Keratinocyte (primary cell): ENCODE measurements around the gene VPS8. TPM values are rescaled to one million over a fixed set of nuclear protein-coding genes. Genes with fewer than 3 reads are reported as not detected.

Source experiments
- DNase-seq: peaks from one replicate; pipeline ENCODE4 v3.0.0-alpha.2; 2011; ENCODE audit warnings: low read depth, missing footprints, low spot score
- FAIRE-seq: peaks from 2 replicates; lab custom pipeline; 2011; peaks lifted over from hg19 to GRCh38; lab: Jason Lieb, UNC
- H2AFZ ChIP-seq: 2 replicates; pipeline ENCODE4 v1.6.0; 2012; ENCODE audit warnings: low read length, control low read depth, inconsistent platforms; ENCODE audit not compliant: control insufficient read depth
- H3K27ac ChIP-seq: 2 replicates; pipeline ENCODE4 v1.5.1; 2011; ENCODE audit warnings: low read length; ENCODE audit not compliant: control insufficient read depth, insufficient read depth
- H3K27me3 ChIP-seq: 3 replicates; pipeline ENCODE4 v1.6.0; 2011; ENCODE audit warnings: low read length; ENCODE audit not compliant: control insufficient read depth, insufficient read depth; ENCODE audit errors: extremely low read depth
- H3K36me3 ChIP-seq, 2 experiments: 2 replicates in 1 of 2; 3 replicates in 1 of 2; pipeline ENCODE4 v1.5.1; 2011; ENCODE audit warnings: low read length in 2 of 2, mild to moderate bottlenecking in 1 of 2; ENCODE audit not compliant: control insufficient read depth in 2 of 2, insufficient read depth in 2 of 2; ENCODE audit errors: extremely low read depth in 1 of 2
- H3K4me1 ChIP-seq: 3 replicates; pipeline ENCODE4 v1.5.1; 2011; ENCODE audit warnings: low read length; ENCODE audit not compliant: control insufficient read depth, insufficient read depth; ENCODE audit errors: extremely low read depth
- H3K4me2 ChIP-seq: 3 replicates; pipeline ENCODE4 v1.6.0; 2011; ENCODE audit warnings: low read depth, low read length; ENCODE audit not compliant: control insufficient read depth, insufficient read depth; ENCODE audit errors: extremely low read depth
- H3K4me3 ChIP-seq, 3 experiments: fragments of 200-600 bp in 1 of 3; sonication (generic) in 1 of 3; 2 replicates in 2 of 3; 3 replicates in 1 of 3; pipeline ENCODE4 v1.5.1; 2011 to 2016; ENCODE audit warnings: low read length in 3 of 3, mild to moderate bottlenecking in 3 of 3, control low read depth in 2 of 3, inconsistent platforms in 1 of 3, low read depth in 1 of 3, mixed read lengths in 1 of 3, mixed run types in 1 of 3, moderate library complexity in 1 of 3; ENCODE audit not compliant: control insufficient read depth in 2 of 3, insufficient read depth in 2 of 3; ENCODE audit errors: extremely low read depth in 1 of 3
- H3K79me2 ChIP-seq: 2 replicates; pipeline ENCODE4 v1.6.0; 2012; ENCODE audit warnings: low read length; ENCODE audit not compliant: control insufficient read depth, insufficient read depth
- H3K9ac ChIP-seq: 3 replicates; pipeline ENCODE4 v1.6.0; 2011; ENCODE audit warnings: low read length; ENCODE audit not compliant: control insufficient read depth, insufficient read depth; ENCODE audit errors: extremely low read depth
- H3K9me1 ChIP-seq: 3 replicates; pipeline ENCODE4 v1.6.0; 2011; ENCODE audit warnings: low read length; ENCODE audit not compliant: control insufficient read depth, insufficient read depth; ENCODE audit errors: extremely low read depth
- H3K9me3 ChIP-seq: 2 replicates; pipeline ENCODE4 v1.5.1; 2012; ENCODE audit warnings: low read depth, low read length; ENCODE audit not compliant: control insufficient read depth
- H4K20me1 ChIP-seq: 3 replicates; pipeline ENCODE4 v1.6.0; 2011; ENCODE audit warnings: low read length; ENCODE audit not compliant: control insufficient read depth, insufficient read depth; ENCODE audit errors: extremely low read depth
- CTCF ChIP-seq, 3 experiments: IDR thresholded peaks in 1 of 3; conservative IDR thresholded peaks in 1 of 3; optimal IDR thresholded peaks in 1 of 3; 2 replicates in 2 of 3; 3 replicates in 1 of 3; pipeline versions ENCODE3 to v1.5.1; 2011; ENCODE audit warnings: low read length in 3 of 3, mild to moderate bottlenecking in 3 of 3, moderate library complexity in 2 of 3, control low read depth in 1 of 3, inconsistent platforms in 1 of 3; ENCODE audit not compliant: insufficient read depth in 2 of 3; ENCODE audit errors: extremely low read depth in 1 of 3
- EZH2 ChIP-seq: IDR thresholded peaks from one replicate; pipeline ENCODE4 v1.6.1; 2012; ENCODE audit warnings: inconsistent platforms, mild to moderate bottlenecking, low read length, moderate library complexity
- dilution Hi-C: fragments of 300-500 bp; cut with MboI; formaldehyde crosslinking; loops from one replicate; pipeline ENCODE4 v1.7.0; 2020; ENCODE audit warnings: low sequenced_read_pairs; ENCODE audit not compliant: extremely low pct_ligation_motif_present
- polyA plus RNA-seq, 5 experiments: library from polyadenylated mRNA; depleted of rRNA in 3 of 5; stranded (reverse) in 3 of 5; stranded (forward) in 1 of 5; unstranded in 1 of 5; fragments of >200 nt; gene quantifications; 1 replicate in 1 of 5; 2 replicates in 3 of 5; 3 replicates in 1 of 5; pipeline versions ENCODE4 v1.2.1 to v1.2.3, GENCODE V29; 2011 to 2012; ENCODE audit warnings: missing spikeins in 2 of 5, low read depth in 1 of 5, low replicate concordance in 1 of 5

The VPS8 gene
- polyA plus RNA-seq, 1 donor (not counting 4 experiments of a cell fraction or from before 2014, with no cell fraction given): 28.4 TPM

GRCh38 chr3:184918750-184919149 is 106.8 kb downstream of the VPS8 start:
- no peak for FAIRE-seq
- TF ChIP-seq CTCF (optimal IDR thresholded peaks at IDR 0.05 in 1 of 3, IDR thresholded peaks at IDR 0.05 in 1 of 3, conservative IDR thresholded peaks at IDR 0.05 in 1 of 3; ENCODE audit: extremely low read depth in 1 of 3, insufficient read depth in 2 of 3, low read length in 3 of 3) (no peak), EZH2 (no peak)
- DNase-seq: no peak
- Histone ChIP-seq H3K36me3 (peaks cover 0 to 7% of the 10 kb centered on the region in 2 experiments), H3K4me2 (no peak overlapping the region), H2AFZ (no peak overlapping the region), H3K27me3 (no peaks in the 10 kb centered on the region), H3K9me3 (no peaks in the 10 kb centered on the region), H3K9me1 (no peaks in the 10 kb centered on the region), H3K9ac (no peak overlapping the region), H4K20me1 (no peaks in the 10 kb centered on the region), H3K79me2 (no peaks in the 10 kb centered on the region), H3K27ac (no peak overlapping the region), H3K4me1 (no peaks in the 10 kb centered on the region), H3K4me3 (no peak overlapping the region)
- dilution Hi-C loops: no loop called here

- no peaks in the 10 kb centered on the region for H3K4me1 ChIP-seq
- H2AFZ ChIP-seq: no peak overlapping the region
- DNase-seq (no peak), FAIRE-seq (no peak)
- TF ChIP-seq EZH2 (no peak), CTCF (optimal IDR thresholded peaks at IDR 0.05 in 1 of 3, IDR thresholded peaks at IDR 0.05 in 1 of 3, conservative IDR thresholded peaks at IDR 0.05 in 1 of 3; ENCODE audit: extremely low read depth in 1 of 3, insufficient read depth in 2 of 3, low read length in 3 of 3) (no peak)
- dilution Hi-C loops: no loop called here
- H3K27me3 ChIP-seq: no peaks in the 10 kb centered on the region
- no peaks in the 10 kb centered on the region for H3K9me3 ChIP-seq
- no peaks in the 10 kb centered on the region for H4K20me1 ChIP-seq
- H3K9me1 ChIP-seq: no peaks in the 10 kb centered on the region
- H3K4me2 ChIP-seq: no peak overlapping the region
- H3K79me2 ChIP-seq: no peaks in the 10 kb centered on the region
- no peak overlapping the region for H3K27ac ChIP-seq
- H3K9ac ChIP-seq: no peak overlapping the region
- H3K36me3 ChIP-seq: peaks cover 0 to 6% of the 10 kb centered on the region in 2 experiments
- H3K4me3 ChIP-seq: no peak overlapping the region
Observed at GRCh38 chr3:184919651-184920050, 107.7 kb downstream of the VPS8 start.
